HCT116 (cell line): ENCODE data around the gene KRTAP10-10. TPM values are rescaled to one million over a fixed set of nuclear protein-coding genes. Genes with fewer than 3 reads are reported as not detected.

Experiments used
- ATAC-seq: fragments of 200-7000 bp; cut with Tn5 transposase; 2 replicates; pipeline ENCODE4 v1.9.1; 2020; ENCODE audit warnings: mild to moderate bottlenecking, moderate library complexity
- BruUV-seq: library from RNA; stranded (reverse); fragments of 400-500 nt; replicated peaks from 2 replicates; lab custom pipeline; 2021; lab: Mats Ljungman, UMichigan
- CTCF ChIA-PET: fragments of 300-600 bp; sonication (Branson Sonifier 250); formaldehyde crosslinking; loops from one replicate; lab custom pipeline; 2021; ENCODE audit warnings: antibody characterized with exemption; lab: Charles Lee
- POLR2A ChIA-PET: fragments of 300-600, 350-600 bp; sonication (Branson Sonifier 250); formaldehyde crosslinking; loops from one replicate; lab custom pipeline; 2021; ENCODE audit warnings: antibody characterized with exemption; lab: Charles Lee
- RAD21 ChIA-PET, 2 experiments: fragments of 300-600 bp; sonication (Branson Sonifier 250); formaldehyde crosslinking; loops; one replicate each; lab custom pipeline; 2023; ENCODE audit warnings: low total read pairs in 2 of 2; ENCODE audit not compliant: uncharacterized antibody in 2 of 2, unreplicated experiment in 2 of 2, low non-redundant PET in 1 of 2; lab: Charles Lee
- DNase-seq: peaks from one replicate; pipeline ENCODE4 v3.0.0-alpha.2; 2010; ENCODE audit warnings: low read depth, low spot score
- H2AFZ ChIP-seq: fragments of 200-600 bp; shearing (Covaris generic), sonication (generic); 2 replicates; pipeline ENCODE4 v1.6.1; 2017; ENCODE audit warnings: low read depth, mixed run types, mixed read lengths, antibody characterized with exemption, low read length; ENCODE audit not compliant: poor library complexity, severe bottlenecking
- H3K27ac ChIP-seq: 2 replicates; pipeline ENCODE4 v1.5.1; 2012; ENCODE audit warnings: low read depth, low read length
- H3K27me3 ChIP-seq: fragments of 200-600 bp; sonication (generic); 2 replicates; pipeline ENCODE4 v1.6.1; 2016; ENCODE audit warnings: mixed run types, low read length, mixed read lengths; ENCODE audit not compliant: insufficient read depth
- H3K36me3 ChIP-seq, 2 experiments: fragments of 200-500 bp in 1 of 2; fragments of 200-600 bp in 1 of 2; sonication (Bioruptor generic) in 1 of 2; sonication (generic) in 1 of 2; 2 replicates each; pipeline versions ENCODE4 v1.5.1 to v1.6.1; 2014 to 2016; ENCODE audit warnings: low read length in 2 of 2, inconsistent platforms in 1 of 2, mixed read lengths in 1 of 2, mixed run types in 1 of 2; ENCODE audit not compliant: insufficient read depth in 2 of 2, control insufficient read depth in 1 of 2
- H3K4me1 ChIP-seq, 2 experiments: fragments of 200-600 bp in 1 of 2; sonication (generic) in 1 of 2; 2 replicates each; pipeline versions ENCODE4 v1.5.1 to v1.6.1; 2012 to 2017; ENCODE audit warnings: low read length in 2 of 2, inconsistent platforms in 1 of 2, mild to moderate bottlenecking in 1 of 2, mixed read lengths in 1 of 2, mixed run types in 1 of 2, moderate library complexity in 1 of 2; ENCODE audit not compliant: insufficient read depth in 2 of 2, control insufficient read depth in 1 of 2
- H3K4me2 ChIP-seq: fragments of 200-600 bp; sonication (generic); 2 replicates; pipeline ENCODE4 v1.6.1; 2017; ENCODE audit warnings: mixed run types, low read length, mixed read lengths
- H3K4me3 ChIP-seq, 2 experiments: fragments of 200-600 bp in 1 of 2; sonication (generic) in 1 of 2; replicated peaks in 1 of 2; 2 replicates each; pipeline ENCODE4 v1.5.1; 2011 to 2016; ENCODE audit warnings: low read length in 2 of 2, control low read depth in 1 of 2, low read depth in 1 of 2, mild to moderate bottlenecking in 1 of 2, mixed read lengths in 1 of 2, mixed run types in 1 of 2
- H3K79me2 ChIP-seq: fragments of 200-600 bp; sonication (generic); 2 replicates; pipeline ENCODE4 v1.6.1; 2017; ENCODE audit warnings: mild to moderate bottlenecking, mixed run types, low read length, moderate library complexity, mixed read lengths; ENCODE audit not compliant: insufficient read depth
- H3K9ac ChIP-seq: fragments of 200-600 bp; sonication (generic); 2 replicates; pipeline ENCODE4 v1.6.1; 2016; ENCODE audit warnings: low read length, mixed read lengths
- H3K9me2 ChIP-seq: fragments of 200-600 bp; sonication (generic), shearing (Covaris generic); 2 replicates; pipeline ENCODE4 v1.6.1; 2017; ENCODE audit warnings: mixed run types, mild to moderate bottlenecking, moderate library complexity; ENCODE audit not compliant: insufficient read depth
- H3K9me3 ChIP-seq, 2 experiments: fragments of 200-500 bp in 1 of 2; fragments of 200-600 bp in 1 of 2; sonication (Bioruptor generic) in 1 of 2; sonication (generic) in 1 of 2; 2 replicates each; pipeline ENCODE4 v1.6.1; 2014 to 2017; ENCODE audit warnings: low read length in 2 of 2, mixed read lengths in 2 of 2, inconsistent platforms in 1 of 2, low read depth in 1 of 2, mild to moderate bottlenecking in 1 of 2, mixed run types in 1 of 2, moderate library complexity in 1 of 2; ENCODE audit not compliant: control insufficient read depth in 1 of 2, insufficient read depth in 1 of 2
- H4K20me1 ChIP-seq: fragments of 200-600 bp; sonication (generic), shearing (Covaris generic); 2 replicates; pipeline ENCODE4 v1.6.1; 2017; ENCODE audit warnings: mixed run types, mild to moderate bottlenecking, moderate library complexity; ENCODE audit not compliant: insufficient read depth
- ATF3 ChIP-seq: IDR thresholded peaks from 2 replicates; pipeline ENCODE4 v1.6.1; 2012
- CBX3 ChIP-seq: IDR thresholded peaks from 2 replicates; pipeline ENCODE4 v1.6.1; 2012; ENCODE audit warnings: low read depth
- CEBPB ChIP-seq: IDR thresholded peaks from 2 replicates; pipeline ENCODE4 v1.6.1; 2012; ENCODE audit warnings: low read depth
- CTCF ChIP-seq, 3 experiments: fragments of 200-600 bp in 1 of 3; sonication (generic) in 1 of 3; IDR thresholded peaks in 2 of 3; conservative IDR thresholded peaks in 1 of 3; 2 replicates each; pipeline ENCODE4 v1.5.1; 2012 to 2017; ENCODE audit warnings: low read depth in 2 of 3, low read length in 2 of 3, antibody characterized with exemption in 1 of 3, borderline replicate concordance in 1 of 3, control low read depth in 1 of 3, mild to moderate bottlenecking in 1 of 3, mixed read lengths in 1 of 3, mixed run types in 1 of 3, moderate library complexity in 1 of 3; ENCODE audit not compliant: insufficient read depth in 1 of 3
- ELF1 ChIP-seq: IDR thresholded peaks from 2 replicates; pipeline ENCODE4 v1.6.1; 2012; ENCODE audit warnings: low read depth, borderline replicate concordance
- EZH2 ChIP-seq: fragments of 200-600 bp; sonication (generic); IDR thresholded peaks from 2 replicates; pipeline ENCODE4 v1.6.1; 2017; ENCODE audit warnings: antibody characterized with exemption, mixed run types
- EZH2phosphoT487 ChIP-seq: fragments of 200-600 bp; IDR thresholded peaks from 2 replicates; pipeline ENCODE4 v1.6.1; 2018; ENCODE audit warnings: antibody characterized with exemption, borderline replicate concordance
- FOSL1 ChIP-seq: IDR thresholded peaks from 2 replicates; pipeline ENCODE4 v1.6.1; 2012; ENCODE audit warnings: low read depth
- JUND ChIP-seq: IDR thresholded peaks from 2 replicates; pipeline ENCODE4 v1.6.1; 2012
- MAX ChIP-seq: IDR thresholded peaks from 2 replicates; pipeline ENCODE4 v1.6.1; 2012
- POLR2A ChIP-seq: IDR thresholded peaks from 2 replicates; pipeline ENCODE4 v1.7.0; 2011; ENCODE audit warnings: borderline replicate concordance; ENCODE audit not compliant: insufficient read depth, insufficient read length; ENCODE audit errors: extremely low read depth
- POLR2AphosphoS5 ChIP-seq: IDR thresholded peaks from 2 replicates; pipeline ENCODE4 v1.6.1; 2011; ENCODE audit warnings: mild to moderate bottlenecking, low read depth, low read length, moderate library complexity
- RAD21 ChIP-seq: IDR thresholded peaks from 2 replicates; pipeline ENCODE4 v1.6.1; 2012; ENCODE audit warnings: low read depth, mild to moderate bottlenecking
- REST ChIP-seq: IDR thresholded peaks from 2 replicates; pipeline ENCODE4 v1.6.1; 2012; ENCODE audit warnings: low read depth
- SIN3A ChIP-seq: IDR thresholded peaks from 2 replicates; pipeline ENCODE4 v1.6.1; 2012; ENCODE audit warnings: low read depth
- SP1 ChIP-seq: IDR thresholded peaks from 2 replicates; pipeline ENCODE4 v1.6.1; 2012; ENCODE audit warnings: low read depth
- TCF7L2 ChIP-seq: IDR thresholded peaks from 2 replicates; pipeline ENCODE4 v1.7.0; 2011; ENCODE audit warnings: borderline replicate concordance, inconsistent platforms; ENCODE audit not compliant: insufficient read depth, insufficient read length; ENCODE audit errors: extremely low read depth
- YY1 ChIP-seq: IDR thresholded peaks from 2 replicates; pipeline ENCODE4 v1.6.1; 2011; ENCODE audit warnings: low read length, low read depth, moderate library complexity, mild to moderate bottlenecking; ENCODE audit not compliant: insufficient replicate concordance; ENCODE audit errors: extremely low read depth
- ZBTB33 ChIP-seq: IDR thresholded peaks from 2 replicates; pipeline ENCODE4 v1.6.1; 2011; ENCODE audit warnings: mild to moderate bottlenecking, low read length, moderate library complexity; ENCODE audit not compliant: insufficient replicate concordance; ENCODE audit errors: extremely low read depth
- intact Hi-C: fragments of 100-400 bp; cut with micrococcal nuclease; formaldehyde crosslinking; loops from 2 replicates; pipeline ENCODE4 v1.10.0; 2022
- total RNA-seq: library from RNA; stranded (reverse); gene quantifications from one replicate; pipeline ENCODE4 v1.2.1, GENCODE V29; 2021; ENCODE audit not compliant: unreplicated experiment

KRTAP10-10 gene
- total RNA-seq, 1 experiment from 2014 or later: not detected

GRCh38 chr21:44606495-44606894, 30.7 kb upstream of the KRTAP10-10 start:
- Histone ChIP-seq H3K9me2 (no peaks in the 10 kb centered on the region), H3K9ac (no peak overlapping the region), H3K4me1 (no peaks in the 10 kb centered on the region), H3K27me3 (peaks cover 11% of the 10 kb centered on the region; the same call in 1 of the 2 replicates), H2AFZ (no peak overlapping the region), H3K27ac (no peak overlapping the region), H4K20me1 (no peaks in the 10 kb centered on the region), H3K36me3 (no peaks in the 10 kb centered on the region), H3K9me3 (peaks cover 0 to 5% of the 10 kb centered on the region in 2 experiments; a peak in 2 of 4 replicates), H3K4me2 (no peak overlapping the region), H3K4me3 (no peak overlapping the region), H3K79me2 (no peaks in the 10 kb centered on the region)
- TF ChIP-seq MAX (no peak), CTCF (IDR thresholded peaks at IDR 0.05 in 2 of 3, conservative IDR thresholded peaks at IDR 0.05 in 1 of 3; ENCODE audit: borderline replicate concordance in 1 of 3, insufficient read depth in 1 of 3, low read depth in 2 of 3, low read length in 2 of 3) (no peak), REST (no peak), ATF3 (no peak), EZH2phosphoT487 (no peak), POLR2AphosphoS5 (no peak), RAD21 (no peak), JUND (no peak), SIN3A (no peak), ELF1 (no peak), YY1 (no peak), FOSL1 (no peak), POLR2A (no peak), ZBTB33 (no peak), SP1 (no peak), TCF7L2 (no peak), EZH2 (no peak), CBX3 (no peak), CEBPB (no peak)
- ATAC-seq (no peak), DNase-seq (no peak)
- no TSS peak for BruUV-seq
- ChIA-PET RAD21 (no interaction called here), CTCF (no interaction called here), POLR2A (no interaction called here)
- intact Hi-C loops: no loop called here
